HepG2 (cell line): Measurements from ENCODE around the gene BCL11B. TPM values are rescaled to one million over a fixed set of nuclear protein-coding genes. Genes with fewer than 3 reads are reported as not detected.

Experiments used
- CENPT ChIP-seq: sonication (generic); formaldehyde crosslinking; IDR thresholded peaks from 2 replicates; pipeline ENCODE4 v1.8.0; 2022; ENCODE audit warnings: low read depth, mild to moderate bottlenecking, moderate library complexity, missing genetic modification reagents
- CHD2 ChIP-seq: IDR thresholded peaks from 2 replicates; pipeline ENCODE4 v1.6.1; 2011; ENCODE audit warnings: low read depth, low read length, improper control_type of control experiment
- CREB1 ChIP-seq, 2 experiments: fragments of 450-650 bp in 1 of 2; IDR thresholded peaks; 2 replicates each; pipeline ENCODE4 v1.6.1; 2016 to 2017; ENCODE audit warnings: control low read depth in 1 of 2, mild to moderate bottlenecking in 1 of 2, missing compliant biosample characterization in 1 of 2, missing genetic modification characterization in 1 of 2
- CREM ChIP-seq, 2 experiments: sonication (generic) in 1 of 2; formaldehyde crosslinking in 1 of 2; IDR thresholded peaks; 2 replicates each; pipeline versions ENCODE4 v1.4.0 to v1.6.1; 2016 to 2020; ENCODE audit warnings: antibody characterized with exemption in 1 of 2, mild to moderate bottlenecking in 1 of 2, missing genetic modification reagents in 1 of 2
- FOXA3 ChIP-seq: IDR thresholded peaks from 2 replicates; pipeline ENCODE4 v1.6.1; 2016; ENCODE audit warnings: missing genetic modification reagents, missing compliant biosample characterization
- HNF4A ChIP-seq: sonication (generic); formaldehyde crosslinking; IDR thresholded peaks from 2 replicates; pipeline ENCODE4 v1.4.0; 2020; ENCODE audit warnings: missing genetic modification reagents
- IKZF1 ChIP-seq: fragments of 450-650 bp; IDR thresholded peaks from 2 replicates; pipeline ENCODE4 v1.7.1; 2016
- LCORL ChIP-seq, 2 experiments: fragments of 450-650 bp in 1 of 2; sonication (generic) in 1 of 2; formaldehyde crosslinking in 1 of 2; IDR thresholded peaks; 2 replicates each; pipeline versions ENCODE4 v1.5.0 to v1.6.1; 2017 to 2020; ENCODE audit warnings: antibody characterized with exemption in 1 of 2, missing genetic modification reagents in 1 of 2
- MEF2D ChIP-seq: sonication (generic); formaldehyde crosslinking; IDR thresholded peaks from 2 replicates; pipeline ENCODE4 v1.5.1; 2020; ENCODE audit warnings: mild to moderate bottlenecking, missing genetic modification reagents
- POLR2AphosphoS2 ChIP-seq: IDR thresholded peaks from 2 replicates; pipeline ENCODE4 v1.6.1; 2011; ENCODE audit warnings: low read depth, low read length, improper control_type of control experiment
- PRMT3 ChIP-seq: sonication (generic); formaldehyde crosslinking; IDR thresholded peaks from 2 replicates; pipeline ENCODE4 v1.8.1; 2022; ENCODE audit warnings: low read depth, mild to moderate bottlenecking, moderate library complexity, missing genetic modification reagents, borderline replicate concordance
- SOX13 ChIP-seq, 3 experiments: fragments of 450-650 bp in 1 of 3; sonication (generic) in 1 of 3; formaldehyde crosslinking in 1 of 3; IDR thresholded peaks in 2 of 3; conservative IDR thresholded peaks in 1 of 3; 2 replicates each; pipeline versions ENCODE4 v1.5.0 to v1.6.1; 2016 to 2020; ENCODE audit warnings: antibody characterized with exemption in 1 of 3, mild to moderate bottlenecking in 1 of 3, missing compliant biosample characterization in 1 of 3, missing genetic modification reagents in 1 of 3, moderate library complexity in 1 of 3
- SOX6 ChIP-seq, 2 experiments: fragments of 450-650 bp in 1 of 2; sonication (generic) in 1 of 2; formaldehyde crosslinking in 1 of 2; IDR thresholded peaks; 2 replicates each; pipeline versions ENCODE4 v1.4.0 to v1.6.1; 2017 to 2020; ENCODE audit warnings: antibody characterized with exemption in 1 of 2, mild to moderate bottlenecking in 1 of 2, missing genetic modification reagents in 1 of 2
- XBP1 ChIP-seq: sonication (generic); formaldehyde crosslinking; IDR thresholded peaks from 2 replicates; pipeline ENCODE4 v1.5.0; 2020; ENCODE audit warnings: missing genetic modification reagents
- ZBTB1 ChIP-seq: sonication (generic); formaldehyde crosslinking; IDR thresholded peaks from 2 replicates; pipeline ENCODE4 v1.4.0; 2020; ENCODE audit warnings: missing genetic modification reagents, borderline replicate concordance
- ZNF598 ChIP-seq: sonication (generic); formaldehyde crosslinking; IDR thresholded peaks from 2 replicates; pipeline ENCODE4 v1.5.1; 2020; ENCODE audit warnings: mild to moderate bottlenecking, missing genetic modification reagents, borderline replicate concordance
- ZNF772 ChIP-seq: sonication (generic); formaldehyde crosslinking; IDR thresholded peaks from 2 replicates; pipeline ENCODE4 v1.5.0; 2020; ENCODE audit warnings: mild to moderate bottlenecking, missing genetic modification reagents
- ZNF878 ChIP-seq: sonication (generic); formaldehyde crosslinking; IDR thresholded peaks from 2 replicates; pipeline ENCODE4 v1.8.1; 2023; ENCODE audit warnings: mild to moderate bottlenecking, missing genetic modification reagents, moderate library complexity
- ZSCAN22 ChIP-seq: sonication (generic); formaldehyde crosslinking; IDR thresholded peaks from 2 replicates; pipeline ENCODE4 v1.4.0; 2020; ENCODE audit warnings: mild to moderate bottlenecking, missing genetic modification reagents
- polyA plus RNA-seq, 8 experiments: library from polyadenylated mRNA; depleted of rRNA in 3 of 8; stranded (reverse) in 7 of 8; unstranded in 1 of 8; fragments of >200 nt; fragmentation: Illumina TruSeq in 4 of 8; extraction: Trizol in 4 of 8; gene quantifications; 2 replicates each; pipeline versions ENCODE4 v1.2.1 to v1.2.3, GENCODE V29; 2011 to 2016; ENCODE audit warnings: low read depth in 4 of 8, missing spikeins in 1 of 8, mixed read lengths in 1 of 8; ENCODE audit not compliant: insufficient read depth in 1 of 8
- total RNA-seq, 5 experiments: library from RNA; depleted of rRNA; stranded (reverse); fragments of >200 nt; fragmentation: Illumina TruSeq; extraction: Trizol; gene quantifications; 2 replicates each; pipeline ENCODE4 v1.2.3, GENCODE V29; 2016; ENCODE audit warnings: low read depth in 1 of 5
- TF ChIP-seq, protein P1 (sequence below): IDR thresholded peaks from 2 replicates; pipeline ENCODE4 v1.4.0; 2020; ENCODE audit warnings: mild to moderate bottlenecking, missing genetic modification reagents
- TF ChIP-seq, protein P2 (sequence below): sonication (generic); formaldehyde crosslinking; IDR thresholded peaks from 2 replicates; pipeline ENCODE4 v1.5.1; 2020; ENCODE audit warnings: mild to moderate bottlenecking, missing genetic modification reagents, borderline replicate concordance

The BCL11B gene
- total and polyA plus RNA-seq, 2 of the 13 experiments (the other 11 are each of a cell fraction or from before 2014, with no cell fraction given), result not detected

DNA sequence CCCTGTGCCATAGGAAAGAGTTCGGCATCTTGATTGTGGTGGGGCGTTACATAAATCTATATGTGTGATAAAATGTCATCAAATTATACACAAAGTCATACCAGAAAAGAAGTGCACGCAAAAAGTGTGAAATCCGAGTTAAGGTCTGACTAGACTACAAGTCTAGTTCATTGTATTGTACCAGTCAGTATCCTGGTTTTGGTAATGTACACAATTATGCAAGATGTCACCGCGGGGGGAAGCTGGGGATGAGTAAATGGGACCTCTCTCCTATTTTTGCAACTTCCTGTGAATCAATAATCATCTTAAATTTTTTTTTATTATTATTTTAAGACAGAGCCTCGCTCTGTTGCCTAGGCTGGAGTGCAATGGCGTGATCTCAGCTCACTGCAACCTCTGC, 43.2 kb upstream of the BCL11B start (continued):
- TF ChIP-seq XBP1, result no peak
- TF ChIP-seq, protein P1, sequence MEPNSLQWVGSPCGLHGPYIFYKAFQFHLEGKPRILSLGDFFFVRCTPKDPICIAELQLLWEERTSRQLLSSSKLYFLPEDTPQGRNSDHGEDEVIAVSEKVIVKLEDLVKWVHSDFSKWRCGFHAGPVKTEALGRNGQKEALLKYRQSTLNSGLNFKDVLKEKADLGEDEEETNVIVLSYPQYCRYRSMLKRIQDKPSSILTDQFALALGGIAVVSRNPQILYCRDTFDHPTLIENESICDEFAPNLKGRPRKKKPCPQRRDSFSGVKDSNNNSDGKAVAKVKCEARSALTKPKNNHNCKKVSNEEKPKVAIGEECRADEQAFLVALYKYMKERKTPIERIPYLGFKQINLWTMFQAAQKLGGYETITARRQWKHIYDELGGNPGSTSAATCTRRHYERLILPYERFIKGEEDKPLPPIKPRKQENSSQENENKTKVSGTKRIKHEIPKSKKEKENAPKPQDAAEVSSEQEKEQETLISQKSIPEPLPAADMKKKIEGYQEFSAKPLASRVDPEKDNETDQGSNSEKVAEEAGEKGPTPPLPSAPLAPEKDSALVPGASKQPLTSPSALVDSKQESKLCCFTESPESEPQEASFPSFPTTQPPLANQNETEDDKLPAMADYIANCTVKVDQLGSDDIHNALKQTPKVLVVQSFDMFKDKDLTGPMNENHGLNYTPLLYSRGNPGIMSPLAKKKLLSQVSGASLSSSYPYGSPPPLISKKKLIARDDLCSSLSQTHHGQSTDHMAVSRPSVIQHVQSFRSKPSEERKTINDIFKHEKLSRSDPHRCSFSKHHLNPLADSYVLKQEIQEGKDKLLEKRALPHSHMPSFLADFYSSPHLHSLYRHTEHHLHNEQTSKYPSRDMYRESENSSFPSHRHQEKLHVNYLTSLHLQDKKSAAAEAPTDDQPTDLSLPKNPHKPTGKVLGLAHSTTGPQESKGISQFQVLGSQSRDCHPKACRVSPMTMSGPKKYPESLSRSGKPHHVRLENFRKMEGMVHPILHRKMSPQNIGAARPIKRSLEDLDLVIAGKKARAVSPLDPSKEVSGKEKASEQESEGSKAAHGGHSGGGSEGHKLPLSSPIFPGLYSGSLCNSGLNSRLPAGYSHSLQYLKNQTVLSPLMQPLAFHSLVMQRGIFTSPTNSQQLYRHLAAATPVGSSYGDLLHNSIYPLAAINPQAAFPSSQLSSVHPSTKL (CRISPR knock-in tag), result peak; percentile 66
- no peak for TF ChIP-seq IKZF1
- TF ChIP-seq, protein P2, sequence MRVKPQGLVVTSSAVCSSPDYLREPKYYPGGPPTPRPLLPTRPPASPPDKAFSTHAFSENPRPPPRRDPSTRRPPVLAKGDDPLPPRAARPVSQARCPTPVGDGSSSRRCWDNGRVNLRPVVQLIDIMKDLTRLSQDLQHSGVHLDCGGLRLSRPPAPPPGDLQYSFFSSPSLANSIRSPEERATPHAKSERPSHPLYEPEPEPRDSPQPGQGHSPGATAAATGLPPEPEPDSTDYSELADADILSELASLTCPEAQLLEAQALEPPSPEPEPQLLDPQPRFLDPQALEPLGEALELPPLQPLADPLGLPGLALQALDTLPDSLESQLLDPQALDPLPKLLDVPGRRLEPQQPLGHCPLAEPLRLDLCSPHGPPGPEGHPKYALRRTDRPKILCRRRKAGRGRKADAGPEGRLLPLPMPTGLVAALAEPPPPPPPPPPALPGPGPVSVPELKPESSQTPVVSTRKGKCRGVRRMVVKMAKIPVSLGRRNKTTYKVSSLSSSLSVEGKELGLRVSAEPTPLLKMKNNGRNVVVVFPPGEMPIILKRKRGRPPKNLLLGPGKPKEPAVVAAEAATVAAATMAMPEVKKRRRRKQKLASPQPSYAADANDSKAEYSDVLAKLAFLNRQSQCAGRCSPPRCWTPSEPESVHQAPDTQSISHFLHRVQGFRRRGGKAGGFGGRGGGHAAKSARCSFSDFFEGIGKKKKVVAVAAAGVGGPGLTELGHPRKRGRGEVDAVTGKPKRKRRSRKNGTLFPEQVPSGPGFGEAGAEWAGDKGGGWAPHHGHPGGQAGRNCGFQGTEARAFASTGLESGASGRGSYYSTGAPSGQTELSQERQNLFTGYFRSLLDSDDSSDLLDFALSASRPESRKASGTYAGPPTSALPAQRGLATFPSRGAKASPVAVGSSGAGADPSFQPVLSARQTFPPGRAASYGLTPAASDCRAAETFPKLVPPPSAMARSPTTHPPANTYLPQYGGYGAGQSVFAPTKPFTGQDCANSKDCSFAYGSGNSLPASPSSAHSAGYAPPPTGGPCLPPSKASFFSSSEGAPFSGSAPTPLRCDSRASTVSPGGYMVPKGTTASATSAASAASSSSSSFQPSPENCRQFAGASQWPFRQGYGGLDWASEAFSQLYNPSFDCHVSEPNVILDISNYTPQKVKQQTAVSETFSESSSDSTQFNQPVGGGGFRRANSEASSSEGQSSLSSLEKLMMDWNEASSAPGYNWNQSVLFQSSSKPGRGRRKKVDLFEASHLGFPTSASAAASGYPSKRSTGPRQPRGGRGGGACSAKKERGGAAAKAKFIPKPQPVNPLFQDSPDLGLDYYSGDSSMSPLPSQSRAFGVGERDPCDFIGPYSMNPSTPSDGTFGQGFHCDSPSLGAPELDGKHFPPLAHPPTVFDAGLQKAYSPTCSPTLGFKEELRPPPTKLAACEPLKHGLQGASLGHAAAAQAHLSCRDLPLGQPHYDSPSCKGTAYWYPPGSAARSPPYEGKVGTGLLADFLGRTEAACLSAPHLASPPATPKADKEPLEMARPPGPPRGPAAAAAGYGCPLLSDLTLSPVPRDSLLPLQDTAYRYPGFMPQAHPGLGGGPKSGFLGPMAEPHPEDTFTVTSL (CRISPR knock-in tag), result no peak
- TF ChIP-seq LCORL (IDR thresholded peaks at IDR 0.05), result no peak
- peak; percentile 52; the same call in 1 of the 2 replicates for TF ChIP-seq LCORL (CRISPR knock-in tag; IDR thresholded peaks at IDR 0.05)
- TF ChIP-seq CREB1 (IDR thresholded peaks at IDR 0.05), result no peak
- TF ChIP-seq CREB1 (CRISPR knock-in tag; IDR thresholded peaks at IDR 0.05), result 0 out of 2 replicates have a peak, but pooled peaks have one; percentile 22
- TF ChIP-seq SOX13 (IDR thresholded peaks at IDR 0.05), result no peak
- peak in 1 of 2 experiments; percentile 66; a peak in 2 of 4 replicates for TF ChIP-seq SOX13 (CRISPR knock-in tag; conservative IDR thresholded peaks at IDR 0.05 in 1 of 2, IDR thresholded peaks at IDR 0.05 in 1 of 2)
- TF ChIP-seq MEF2D (CRISPR knock-in tag), result no peak
- TF ChIP-seq HNF4A (CRISPR knock-in tag), result no peak
- no peak for TF ChIP-seq CREM (IDR thresholded peaks at IDR 0.05)
- TF ChIP-seq CREM (CRISPR knock-in tag; IDR thresholded peaks at IDR 0.05), result no peak
- no peak for TF ChIP-seq PRMT3 (CRISPR knock-in tag)
- no peak for TF ChIP-seq ZNF598 (CRISPR knock-in tag)
- TF ChIP-seq SOX6 (IDR thresholded peaks at IDR 0.05), result no peak
- TF ChIP-seq SOX6 (CRISPR knock-in tag; IDR thresholded peaks at IDR 0.05), result no peak
- TF ChIP-seq ZSCAN22, result no peak
- no peak for TF ChIP-seq POLR2AphosphoS2
- TF ChIP-seq ZBTB1 (CRISPR knock-in tag), result no peak
- no peak for TF ChIP-seq ZNF772
- TF ChIP-seq CENPT, result no peak
- TF ChIP-seq ZNF878, result no peak
- peak; percentile 61; the same call in 1 of the 2 replicates for TF ChIP-seq FOXA3
- TF ChIP-seq CHD2, result no peak
